Subcutaneous abdominal adipose tissue (tissue), 5 donors: ENCODE measurements around the gene ETV1.

Experiments used
- H3K27ac ChIP-seq: one replicate; pipeline ENCODE4 v1.7.0; 2013; ENCODE audit warnings: low read depth, mild to moderate bottlenecking, inconsistent platforms, low read length, moderate library complexity
- H3K27me3 ChIP-seq, 5 donors: one replicate each; pipeline ENCODE4 v1.7.0; 2013; ENCODE audit warnings: low read length in 5 of 5, inconsistent platforms in 1 of 5; ENCODE audit not compliant: control insufficient read depth in 5 of 5, insufficient read depth in 4 of 5
- H3K36me3 ChIP-seq, 5 donors: one replicate each; pipeline ENCODE4 v1.7.0; 2013; ENCODE audit warnings: low read length in 5 of 5; ENCODE audit not compliant: control insufficient read depth in 5 of 5, insufficient read depth in 5 of 5
- H3K4me1 ChIP-seq, 5 donors: one replicate each; pipeline ENCODE4 v1.7.0; 2013; ENCODE audit warnings: low read length in 5 of 5, mild to moderate bottlenecking in 3 of 5, moderate library complexity in 1 of 5; ENCODE audit not compliant: control insufficient read depth in 5 of 5, insufficient read depth in 5 of 5
- H3K4me3 ChIP-seq, 5 donors: one replicate each; pipeline ENCODE4 v1.7.0; 2013; ENCODE audit warnings: low read length in 5 of 5, low read depth in 1 of 5
- H3K9ac ChIP-seq, 5 donors: one replicate each; pipeline ENCODE4 v1.7.0; 2013; ENCODE audit warnings: low read length in 5 of 5, mild to moderate bottlenecking in 4 of 5, moderate library complexity in 3 of 5
- H3K9me3 ChIP-seq, 5 donors: one replicate each; pipeline ENCODE4 v1.7.0; 2013; ENCODE audit warnings: low read length in 5 of 5; ENCODE audit not compliant: control insufficient read depth in 5 of 5
- donor health status: healthy.
- donor health status: healthy.
- donor health status: healthy.
- donor health status: healthy.
- donor health status: healthy.

The ETV1 gene

DNA sequence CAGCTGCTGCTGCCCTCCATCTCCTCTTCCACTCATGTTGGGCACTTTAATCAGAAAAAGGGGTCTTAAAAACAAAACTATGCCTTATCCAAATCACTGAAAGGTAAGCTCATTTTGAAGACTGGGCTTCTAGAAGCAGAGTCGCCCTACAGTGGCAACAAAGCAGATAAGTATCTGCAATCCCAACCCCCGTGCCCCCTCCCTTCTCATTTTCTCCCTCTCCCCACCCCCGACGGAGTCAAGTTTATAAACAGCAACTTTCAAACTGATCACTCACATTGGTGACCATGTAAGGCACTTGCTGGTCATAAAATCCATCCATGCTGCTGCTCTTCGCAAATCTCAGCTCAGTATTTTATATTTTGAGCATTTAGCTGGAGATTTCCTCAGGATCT, 738 bp downstream of the ETV1 start:
- Histone ChIP-seq H3K27me3 (peaks cover 0 to 6% (median 0%) of the 10 kb centered on the region in 5 donors), H3K27ac (peak overlapping the region; percentile 90), H3K9ac (peak overlapping the region in 3 of 5 donors; percentile 65 to 89 (median 77)), H3K4me1 (peaks cover 3 to 36% (median 29%) of the 10 kb centered on the region in 5 donors), H3K36me3 (no peaks in the 10 kb centered on the region), H3K4me3 (peak overlapping the region; percentile 78 to 95 (median 87)), H3K9me3 (no peaks in the 10 kb centered on the region)

DNA sequence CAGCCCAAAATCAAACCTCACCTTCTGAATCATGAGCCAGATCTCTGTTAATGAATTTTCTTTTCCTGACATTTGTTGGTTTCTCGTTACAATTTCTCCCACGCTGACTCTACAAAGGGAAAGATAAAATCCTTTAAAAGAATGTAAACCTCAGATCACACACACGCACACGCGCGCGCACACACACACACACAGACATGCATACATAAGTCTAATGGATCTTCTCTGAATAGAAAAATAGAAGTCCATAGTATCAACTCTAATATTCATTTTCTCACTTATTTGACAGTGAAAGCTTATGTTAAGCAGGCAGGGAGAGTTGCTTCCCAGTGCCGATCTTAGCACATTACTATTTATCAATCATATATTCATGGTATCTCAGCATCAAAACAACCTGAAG, 1.4 kb downstream of the ETV1 start:
- Histone ChIP-seq H3K9me3 (no peaks in the 10 kb centered on the region), H3K9ac (no peak overlapping the region), H3K4me1 (peaks cover 3 to 36% (median 29%) of the 10 kb centered on the region in 5 donors), H3K4me3 (peak overlapping the region in 4 of 5 donors; percentile 13 to 95 (median 34)), H3K27me3 (peaks cover 0 to 6% (median 0%) of the 10 kb centered on the region in 5 donors), H3K27ac (no peak overlapping the region), H3K36me3 (no peaks in the 10 kb centered on the region)

DNA sequence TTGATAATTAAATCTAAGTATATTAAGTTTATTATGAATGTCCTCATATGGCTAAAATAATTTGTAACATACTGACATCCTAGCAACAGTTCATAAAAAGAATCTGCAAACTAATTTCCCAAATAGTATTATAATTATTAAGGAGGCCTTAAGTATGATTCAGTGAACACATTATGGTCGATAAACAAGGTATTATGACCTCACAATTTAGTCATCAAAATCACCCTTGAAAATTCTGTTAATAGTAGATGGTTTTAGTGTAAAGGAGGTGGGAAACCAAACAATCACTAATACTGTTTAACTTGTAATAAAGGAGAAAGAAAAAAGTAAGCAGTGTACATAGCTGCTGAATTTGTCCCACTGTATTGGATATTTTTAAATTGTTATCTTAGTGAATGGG, 2.1 kb downstream of the ETV1 start:
- Histone ChIP-seq H3K27me3 (peaks cover 0 to 6% (median 0%) of the 10 kb centered on the region in 5 donors), H3K4me3 (no peak overlapping the region), H3K9ac (no peak overlapping the region), H3K4me1 (peaks cover 3 to 33% (median 28%) of the 10 kb centered on the region in 5 donors), H3K9me3 (no peaks in the 10 kb centered on the region), H3K36me3 (no peaks in the 10 kb centered on the region), H3K27ac (no peak overlapping the region)

DNA sequence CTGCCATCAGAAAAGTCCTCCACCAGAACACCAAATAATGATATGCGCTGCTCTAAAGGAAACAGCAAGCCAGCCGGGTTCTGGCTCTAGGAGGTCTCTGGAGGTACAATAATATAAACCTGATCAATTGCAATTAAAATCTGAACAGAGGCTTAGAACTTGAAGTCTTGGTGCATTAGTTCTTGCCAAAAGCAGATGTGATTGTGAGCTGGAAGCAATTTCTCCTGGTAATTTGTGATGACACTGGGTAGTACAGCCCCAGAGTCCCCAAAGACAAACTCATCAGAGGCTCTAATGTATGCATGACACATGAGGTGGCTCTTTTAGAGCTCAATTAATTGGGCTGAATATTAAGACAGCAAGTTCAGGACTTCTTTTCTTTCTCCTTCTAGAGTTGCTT, 3.3 kb downstream of the ETV1 start:
- H3K36me3 ChIP-seq, result no peaks in the 10 kb centered on the region
- no peak overlapping the region for H3K4me3 ChIP-seq
- peaks cover 0 to 27% (median 19%) of the 10 kb centered on the region in 5 donors for H3K4me1 ChIP-seq
- H3K9ac ChIP-seq, result no peak overlapping the region
- H3K27ac ChIP-seq, result no peak overlapping the region
- no peaks in the 10 kb centered on the region for H3K9me3 ChIP-seq
- peaks cover 0 to 6% (median 0%) of the 10 kb centered on the region in 5 donors for H3K27me3 ChIP-seq

DNA sequence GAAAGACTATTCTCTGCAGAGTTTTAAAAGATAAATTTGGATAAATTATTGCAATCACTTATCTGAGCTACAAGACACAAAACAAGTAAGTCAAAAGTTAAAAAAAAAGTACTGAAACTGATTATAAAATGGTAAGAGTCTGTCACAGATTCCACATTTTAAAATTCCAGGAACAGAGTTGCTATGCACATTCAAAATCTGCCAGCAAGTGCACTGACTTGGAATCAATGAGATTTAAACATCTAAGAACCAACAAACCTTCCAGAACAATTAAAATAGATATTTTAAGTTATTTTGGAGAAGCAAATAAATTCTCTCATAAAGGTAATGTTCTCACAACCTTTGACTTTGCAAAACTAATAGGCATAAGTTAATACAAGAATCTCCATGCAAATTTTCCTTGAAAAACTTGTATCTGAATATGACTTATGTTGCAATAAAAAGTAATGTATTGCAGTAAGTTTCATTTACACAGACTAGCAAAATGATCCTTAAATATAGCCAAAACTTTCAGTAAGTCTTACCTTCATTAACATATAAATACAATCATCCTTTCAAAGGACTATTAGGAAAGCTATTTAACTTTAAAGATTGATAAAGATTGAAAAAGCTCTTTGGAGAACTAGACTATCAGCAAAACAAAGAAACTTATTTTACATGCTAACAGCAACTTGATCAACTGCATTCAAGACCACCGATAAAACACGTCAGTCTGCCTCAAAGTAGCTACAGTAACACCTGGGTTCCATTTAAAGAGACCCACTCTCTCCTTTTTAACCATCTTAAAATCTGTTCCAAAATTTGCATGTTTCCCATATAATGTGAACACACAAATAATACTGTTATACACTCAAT, 4.4 kb downstream of the ETV1 start:
- Histone ChIP-seq H3K4me3 (no peak overlapping the region), H3K4me1 (peaks cover 0 to 25% (median 19%) of the 10 kb centered on the region in 5 donors), H3K36me3 (no peaks in the 10 kb centered on the region), H3K9me3 (no peaks in the 10 kb centered on the region), H3K9ac (no peak overlapping the region), H3K27me3 (peaks cover 0 to 6% (median 0%) of the 10 kb centered on the region in 5 donors), H3K27ac (no peak overlapping the region)

DNA sequence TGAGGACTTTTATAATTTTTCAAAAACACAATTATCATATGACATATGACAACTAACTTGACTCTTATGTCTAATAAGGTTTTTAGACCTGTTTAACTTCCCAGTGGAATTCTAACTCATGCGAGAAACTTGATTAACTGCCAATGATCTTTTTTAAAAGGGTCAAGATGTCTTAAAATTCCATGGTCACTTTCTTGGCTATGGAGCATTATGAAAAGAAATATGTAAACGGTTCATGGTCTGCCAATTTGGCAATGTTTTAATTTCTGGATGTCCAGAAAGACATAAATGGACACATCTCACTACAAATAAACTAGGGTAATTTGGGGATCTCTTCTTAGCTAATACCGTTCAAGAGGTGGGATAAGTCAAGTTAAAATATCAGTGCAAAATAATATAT, 5.4 kb downstream of the ETV1 start:
- H3K27ac ChIP-seq, result no peak overlapping the region

DNA sequence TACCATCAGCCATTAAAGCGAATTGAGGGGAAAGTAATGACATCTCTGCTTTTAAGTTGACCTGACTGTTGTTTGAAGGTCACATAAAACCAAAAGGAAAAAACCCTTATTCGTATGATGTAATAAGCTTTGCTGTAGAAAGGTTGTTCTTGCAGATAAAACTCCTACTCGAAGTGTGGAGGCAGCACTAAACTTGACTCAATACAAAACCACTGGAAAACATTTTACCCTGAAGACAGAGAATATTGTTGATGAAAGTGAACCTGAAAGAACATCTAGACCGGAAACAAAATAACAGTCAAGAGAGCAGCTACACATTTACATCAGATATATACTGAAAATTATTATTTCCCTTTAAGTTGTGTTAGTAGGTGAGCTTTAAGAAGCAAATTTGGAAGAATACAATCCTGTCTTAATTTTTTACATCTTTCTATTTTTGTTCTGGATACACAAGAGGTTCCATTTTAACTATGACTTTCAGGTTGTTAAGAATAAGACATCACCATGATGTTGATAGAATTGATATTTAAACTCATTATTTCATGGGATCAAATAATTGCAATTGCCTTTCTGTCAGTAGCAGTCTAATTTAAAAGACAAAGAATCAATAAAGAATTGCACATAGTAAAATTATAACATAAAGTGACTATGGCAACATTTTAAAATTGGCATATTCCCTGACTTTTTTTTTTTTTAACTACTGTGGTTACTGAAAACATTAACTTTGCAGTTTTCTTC, 6.4 kb downstream of the ETV1 start:
- peaks cover 0 to 17% (median 5%) of the 10 kb centered on the region in 5 donors for H3K4me1 ChIP-seq
- no peak overlapping the region for H3K27ac ChIP-seq
- no peak overlapping the region for H3K4me3 ChIP-seq
- no peaks in the 10 kb centered on the region for H3K36me3 ChIP-seq
- no peak overlapping the region for H3K9ac ChIP-seq
- H3K9me3 ChIP-seq, result no peaks in the 10 kb centered on the region
- peaks cover 0 to 3% (median 0%) of the 10 kb centered on the region in 5 donors for H3K27me3 ChIP-seq

More for the DNA sequence above, 5.4 kb downstream of the ETV1 start:
- Histone ChIP-seq H3K27me3 (peaks cover 0 to 6% (median 0%) of the 10 kb centered on the region in 5 donors), H3K4me1 (peaks cover 0 to 23% (median 10%) of the 10 kb centered on the region in 5 donors), H3K9me3 (no peaks in the 10 kb centered on the region), H3K9ac (no peak overlapping the region), H3K36me3 (no peaks in the 10 kb centered on the region), H3K4me3 (no peak overlapping the region)

DNA sequence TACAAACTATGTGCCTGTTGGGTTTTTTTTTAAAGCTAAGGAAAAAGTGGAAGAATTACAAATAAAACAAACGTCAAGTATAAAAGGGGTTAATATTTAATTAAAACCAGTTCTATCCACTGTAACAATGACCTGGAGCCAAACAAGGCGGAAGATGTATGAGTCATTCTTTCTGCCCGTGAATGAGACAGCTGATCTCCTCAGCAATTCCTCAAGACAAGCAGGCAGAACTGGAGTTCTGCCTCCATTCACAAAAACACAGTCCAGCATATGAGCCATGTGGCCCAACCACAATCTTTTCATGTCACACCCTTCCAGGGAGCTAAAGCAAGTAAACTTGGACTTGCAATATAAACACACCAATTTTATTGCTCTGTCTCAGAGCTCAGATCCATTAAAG, 8.4 kb downstream of the ETV1 start:
- Histone ChIP-seq H3K9me3 (no peaks in the 10 kb centered on the region), H3K27ac (no peak overlapping the region), H3K4me3 (peak overlapping the region in 1 of 5 donors; percentile 13), H3K36me3 (no peaks in the 10 kb centered on the region), H3K27me3 (no peaks in the 10 kb centered on the region), H3K4me1 (peaks cover 0 to 17% (median 3%) of the 10 kb centered on the region in 5 donors), H3K9ac (no peak overlapping the region)

DNA sequence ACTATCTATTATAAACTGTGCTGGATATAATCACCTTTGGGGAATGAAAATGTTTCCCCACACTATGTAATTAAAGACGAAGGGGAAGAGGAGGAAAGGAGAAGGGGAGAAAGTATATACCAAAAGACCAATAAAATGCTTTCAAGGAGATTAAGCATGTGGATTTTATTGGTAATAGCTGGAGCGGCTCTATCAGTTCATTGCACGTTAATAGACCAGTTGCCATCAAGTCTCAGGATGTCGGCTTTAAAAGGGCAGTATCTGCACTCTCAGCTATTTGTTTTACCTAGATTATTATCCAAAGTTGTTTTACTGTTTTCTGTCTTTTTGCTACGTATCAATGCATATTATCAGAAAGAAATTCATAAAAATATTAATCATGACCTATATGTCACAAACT, 9.0 kb downstream of the ETV1 start:
- Histone ChIP-seq H3K4me3 (no peak overlapping the region), H3K9ac (no peak overlapping the region), H3K9me3 (no peaks in the 10 kb centered on the region), H3K27me3 (no peaks in the 10 kb centered on the region), H3K4me1 (peaks cover 0 to 17% (median 3%) of the 10 kb centered on the region in 5 donors), H3K27ac (no peak overlapping the region), H3K36me3 (no peaks in the 10 kb centered on the region)
